ENCODE measurements around the gene BAHD1.

The BAHD1 gene

GRCh38 chr15:40467261-40467615 lies 26.5 kb downstream of the BAHD1 start:
- no peak overlapping the region for H3K27ac ChIP-seq
- H3K4me1 ChIP-seq (ENCODE audit: low read depth, poor library complexity, severe bottlenecking), result peaks cover 34% of the 10 kb centered on the region
- H3K79me2 ChIP-seq (ENCODE audit: insufficient read depth, low read depth), result no peaks in the 10 kb centered on the region
- H3K4me2 ChIP-seq, result no peak overlapping the region
- H4K20me1 ChIP-seq (ENCODE audit: insufficient read depth), result no peaks in the 10 kb centered on the region
- no peaks in the 10 kb centered on the region for H3K27me3 ChIP-seq (ENCODE audit: insufficient read depth, low read depth)
- H2AFZ ChIP-seq (ENCODE audit: low read depth), result no peak overlapping the region
- no peak for TF ChIP-seq CTCF (conservative IDR thresholded peaks at IDR 0.05; ENCODE audit: low read depth, low read length)
- H3K36me3 ChIP-seq (ENCODE audit: insufficient read depth), result no peaks in the 10 kb centered on the region; the same call in 1 of the 2 replicates
- no peak overlapping the region for H3K4me3 ChIP-seq (IDR thresholded peaks at IDR 0.05; ENCODE audit: insufficient read depth, low read depth, low read length)
- H3K9ac ChIP-seq, result no peak overlapping the region

- Histone ChIP-seq H3K9ac (no peak overlapping the region), H3K4me2 (no peak overlapping the region), H3K79me2 (ENCODE audit: insufficient read depth, low read depth) (no peaks in the 10 kb centered on the region), H3K4me3 (IDR thresholded peaks at IDR 0.05; ENCODE audit: insufficient read depth, low read depth, low read length) (no peak overlapping the region), H3K27ac (no peak overlapping the region), H3K36me3 (ENCODE audit: insufficient read depth) (no peaks in the 10 kb centered on the region; the same call in 1 of the 2 replicates), H2AFZ (ENCODE audit: low read depth) (no peak overlapping the region), H4K20me1 (ENCODE audit: insufficient read depth) (no peaks in the 10 kb centered on the region), H3K4me1 (ENCODE audit: low read depth, poor library complexity, severe bottlenecking) (peaks cover 32% of the 10 kb centered on the region), H3K27me3 (ENCODE audit: insufficient read depth, low read depth) (no peaks in the 10 kb centered on the region)
- TF ChIP-seq CTCF (conservative IDR thresholded peaks at IDR 0.05; ENCODE audit: low read depth, low read length), result no peak
These were observed 28.2 kb downstream of the BAHD1 start for GRCh38 chr15:40468898-40469331.

- H3K9ac ChIP-seq, result no peak overlapping the region
- H3K4me3 ChIP-seq (IDR thresholded peaks at IDR 0.05; ENCODE audit: insufficient read depth, low read depth, low read length), result no peak overlapping the region
These were observed 29.1 kb downstream of the BAHD1 start for GRCh38 chr15:40469776-40470390.

GRCh38 chr15:40470423-40471104 lies 29.8 kb downstream of the BAHD1 start, which contains the start of gene CHST14:
Gene CHST14, plus strand, starts transcription at chr15:40470984. Its CDS starts 230 bp downstream, at chr15:40471214.
- H3K79me2 ChIP-seq (ENCODE audit: insufficient read depth, low read depth), result no peaks in the 10 kb centered on the region
- H4K20me1 ChIP-seq (ENCODE audit: insufficient read depth), result no peaks in the 10 kb centered on the region
- no peak for TF ChIP-seq CTCF (conservative IDR thresholded peaks at IDR 0.05; ENCODE audit: low read depth, low read length)
- no peak within 1 kb of the TSS for H3K27ac ChIP-seq
- peak within 1 kb of the TSS; percentile 66 for H3K9ac ChIP-seq
- no peak within 1 kb of the TSS for H3K4me3 ChIP-seq (IDR thresholded peaks at IDR 0.05; ENCODE audit: insufficient read depth, low read depth, low read length)
- H2AFZ ChIP-seq (ENCODE audit: low read depth), result peak within 1 kb of the TSS; percentile 98
- peak within 1 kb of the TSS; percentile 97 for H3K4me2 ChIP-seq
- H3K27me3 ChIP-seq (ENCODE audit: insufficient read depth, low read depth), result no peaks in the 10 kb centered on the region
- H3K36me3 ChIP-seq (ENCODE audit: insufficient read depth), result no peaks in the 10 kb centered on the region; the same call in 1 of the 2 replicates
- peaks cover 17% of the 10 kb centered on the region for H3K4me1 ChIP-seq (ENCODE audit: low read depth, poor library complexity, severe bottlenecking)

More at GRCh38 chr15:40469776-40470390, 29.1 kb downstream of the BAHD1 start:
- Histone ChIP-seq H2AFZ (ENCODE audit: low read depth) (no peak overlapping the region), H3K4me2 (peak overlapping the region; percentile 39; the same call in 1 of the 2 replicates), H3K27me3 (ENCODE audit: insufficient read depth, low read depth) (no peaks in the 10 kb centered on the region), H3K4me1 (ENCODE audit: low read depth, poor library complexity, severe bottlenecking) (peaks cover 23% of the 10 kb centered on the region), H3K36me3 (ENCODE audit: insufficient read depth) (no peaks in the 10 kb centered on the region; the same call in 1 of the 2 replicates), H3K27ac (no peak overlapping the region), H4K20me1 (ENCODE audit: insufficient read depth) (no peaks in the 10 kb centered on the region), H3K79me2 (ENCODE audit: insufficient read depth, low read depth) (no peaks in the 10 kb centered on the region)
- TF ChIP-seq CTCF (conservative IDR thresholded peaks at IDR 0.05; ENCODE audit: low read depth, low read length), result no peak
